ENCODE results near the gene CARD11. TPM values are rescaled to one million over a fixed set of nuclear protein-coding genes. Genes with fewer than 3 reads are reported as not detected.

Gene CARD11
- total RNA-seq, 1 experiment from 2014 or later: 0.82 TPM

GRCh38 chr7:3019801-3020200 lies 23.9 kb downstream of the CARD11 start:
- Histone ChIP-seq H3K4me1 (ENCODE audit: control insufficient read depth, insufficient read depth, low read length) (no peaks in the 10 kb centered on the region), H3K36me3 (ENCODE audit: control insufficient read depth, insufficient read depth, low read length) (no peaks in the 10 kb centered on the region), H3K9me3 (ENCODE audit: control insufficient read depth, insufficient read depth, low read depth, low read length) (no peaks in the 10 kb centered on the region; the same call in 1 of the 2 replicates), H3K27me3 (ENCODE audit: control insufficient read depth, insufficient read depth, low read length) (no peaks in the 10 kb centered on the region), H3K4me3 (ENCODE audit: low read depth in 2 of 2, low read length in 2 of 2) (no peak overlapping the region), H3K27ac (ENCODE audit: low read length) (no peak overlapping the region)
- CTCF ChIA-PET: no interaction called here
- TF ChIP-seq TCF7L2 (IDR thresholded peaks at IDR 0.05; ENCODE audit: low read depth, low read length): no peak
- no peak for TF ChIP-seq POLR2AphosphoS5 (IDR thresholded peaks at IDR 0.05; ENCODE audit: low read depth, low read length)
- TF ChIP-seq, protein P1, sequence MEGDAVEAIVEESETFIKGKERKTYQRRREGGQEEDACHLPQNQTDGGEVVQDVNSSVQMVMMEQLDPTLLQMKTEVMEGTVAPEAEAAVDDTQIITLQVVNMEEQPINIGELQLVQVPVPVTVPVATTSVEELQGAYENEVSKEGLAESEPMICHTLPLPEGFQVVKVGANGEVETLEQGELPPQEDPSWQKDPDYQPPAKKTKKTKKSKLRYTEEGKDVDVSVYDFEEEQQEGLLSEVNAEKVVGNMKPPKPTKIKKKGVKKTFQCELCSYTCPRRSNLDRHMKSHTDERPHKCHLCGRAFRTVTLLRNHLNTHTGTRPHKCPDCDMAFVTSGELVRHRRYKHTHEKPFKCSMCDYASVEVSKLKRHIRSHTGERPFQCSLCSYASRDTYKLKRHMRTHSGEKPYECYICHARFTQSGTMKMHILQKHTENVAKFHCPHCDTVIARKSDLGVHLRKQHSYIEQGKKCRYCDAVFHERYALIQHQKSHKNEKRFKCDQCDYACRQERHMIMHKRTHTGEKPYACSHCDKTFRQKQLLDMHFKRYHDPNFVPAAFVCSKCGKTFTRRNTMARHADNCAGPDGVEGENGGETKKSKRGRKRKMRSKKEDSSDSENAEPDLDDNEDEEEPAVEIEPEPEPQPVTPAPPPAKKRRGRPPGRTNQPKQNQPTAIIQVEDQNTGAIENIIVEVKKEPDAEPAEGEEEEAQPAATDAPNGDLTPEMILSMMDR (IDR thresholded peaks at IDR 0.05): no peak
- no peak for TF ChIP-seq REST (IDR thresholded peaks at IDR 0.05; ENCODE audit: insufficient read depth in 1 of 2, low read depth in 2 of 2, low read length in 1 of 2)
- no peak for TF ChIP-seq SIN3A (IDR thresholded peaks at IDR 0.05; ENCODE audit: borderline replicate concordance, insufficient read depth, low read depth, low read length)
- no peak for DNase-seq (ENCODE audit: low read depth, low spot score)
- BruUV-seq (replicated peaks): no TSS peak
- in situ Hi-C loops (cut with HindIII; ENCODE audit: low pct_unique_long_range_greater_than_20kb, low sequenced_read_pairs): no loop called here
- no peak for ATAC-seq
- intact Hi-C loops (cut with micrococcal nuclease; ENCODE audit: unreplicated experiment): no loop called here
- POLR2A ChIA-PET: no interaction called here

GRCh38 chr7:3013975-3014792 lies 29.5 kb downstream of the CARD11 start:
- Histone ChIP-seq H3K27ac (ENCODE audit: low read length) (no peak overlapping the region), H3K4me3 (ENCODE audit: low read depth in 2 of 2, low read length in 2 of 2) (no peak overlapping the region), H3K36me3 (ENCODE audit: control insufficient read depth, insufficient read depth, low read length) (no peaks in the 10 kb centered on the region), H3K9me3 (ENCODE audit: control insufficient read depth, insufficient read depth, low read depth, low read length) (no peaks in the 10 kb centered on the region), H3K27me3 (ENCODE audit: control insufficient read depth, insufficient read depth, low read length) (no peaks in the 10 kb centered on the region; the same call in 1 of the 2 replicates), H3K4me1 (ENCODE audit: control insufficient read depth, insufficient read depth, low read length) (no peaks in the 10 kb centered on the region)
- CTCF ChIA-PET: no interaction called here
- in situ Hi-C loops (cut with HindIII; ENCODE audit: low pct_unique_long_range_greater_than_20kb, low sequenced_read_pairs): no loop called here
- no TSS peak for BruUV-seq (replicated peaks)
- POLR2A ChIA-PET: no interaction called here
- no peak for DNase-seq (ENCODE audit: low read depth, low spot score)
- no peak for TF ChIP-seq REST (IDR thresholded peaks at IDR 0.05; ENCODE audit: insufficient read depth in 1 of 2, low read depth in 2 of 2, low read length in 1 of 2)
- no peak for TF ChIP-seq SIN3A (IDR thresholded peaks at IDR 0.05; ENCODE audit: borderline replicate concordance, insufficient read depth, low read depth, low read length)
- TF ChIP-seq, protein P1 (IDR thresholded peaks at IDR 0.05): no peak
- TF ChIP-seq TCF7L2 (IDR thresholded peaks at IDR 0.05; ENCODE audit: low read depth, low read length): no peak
- TF ChIP-seq POLR2AphosphoS5 (IDR thresholded peaks at IDR 0.05; ENCODE audit: low read depth, low read length): no peak
- intact Hi-C loops (cut with micrococcal nuclease; ENCODE audit: unreplicated experiment): no loop called here
- 0 out of 2 replicates have a peak, but pooled peaks have one; percentile 58 for ATAC-seq
